Stimulated activated CD8-positive, alpha-beta memory T cell treated with anti-CD3 and anti-CD28 coated beads, Interleukin-4, amount 100 ng/mL, for 48 hours (primary cell): ENCODE results near the gene HPS4.

Experiments
- DNase-seq: peaks from one replicate; pipeline ENCODE4 v3.0.0-alpha.2; 2020

Gene HPS4

GRCh38 chr22:26494506-26494905 is 10.9 kb upstream of the HPS4 start:
- DNase-seq: no peak

DNA sequence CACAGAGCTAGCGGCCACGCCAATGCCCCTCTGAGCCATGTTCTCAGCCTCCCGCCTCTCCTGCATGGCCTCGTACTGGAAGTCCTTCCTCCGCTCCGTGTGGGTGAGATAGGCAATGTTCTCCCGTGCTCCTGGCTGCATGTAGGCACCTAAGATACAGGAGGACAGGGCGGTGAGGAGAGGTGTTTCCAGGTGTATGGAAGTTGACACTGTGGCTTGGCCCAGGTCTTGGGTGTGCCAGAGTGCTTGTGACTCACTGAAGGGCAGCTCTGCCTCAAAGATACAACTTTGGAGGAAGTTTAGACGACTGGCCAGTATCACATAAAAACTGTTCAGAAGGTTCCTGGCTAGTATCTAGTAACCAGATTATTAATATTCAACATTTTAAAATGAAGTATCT is 8.6 kb upstream of the HPS4 start:
- no peak for DNase-seq

DNA sequence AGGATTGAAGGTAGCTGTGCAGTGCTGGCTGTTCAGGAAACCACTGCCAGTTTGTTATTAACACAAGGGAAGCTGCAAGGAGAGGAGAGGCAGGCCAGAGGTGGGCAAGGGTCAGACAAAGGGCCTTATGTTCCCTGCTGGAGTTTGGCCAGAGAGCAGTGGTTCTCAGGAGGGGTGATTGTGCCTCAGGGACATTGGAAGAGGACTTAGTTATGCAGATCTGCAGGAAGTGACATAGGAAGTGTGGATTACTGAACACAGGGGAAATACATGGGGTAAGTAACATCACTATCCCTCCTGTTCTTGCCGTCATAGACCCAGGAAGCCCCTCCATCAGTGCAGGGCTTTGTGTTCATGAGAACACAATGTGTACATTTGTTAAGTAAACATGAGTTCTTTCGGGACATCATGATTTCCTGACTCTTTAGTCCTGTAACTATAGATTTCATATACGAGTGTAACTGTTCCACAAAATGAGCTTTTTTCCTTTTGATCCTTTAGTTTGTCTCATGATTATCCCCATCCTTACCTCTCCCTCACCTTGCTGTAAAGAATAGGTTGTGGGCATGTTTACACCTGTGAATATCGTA is 6.0 kb upstream of the HPS4 start:
- no peak for DNase-seq

- DNase-seq: no peak
Measured at GRCh38 chr22:26487996-26488395, 4.4 kb upstream of the HPS4 start.

DNA sequence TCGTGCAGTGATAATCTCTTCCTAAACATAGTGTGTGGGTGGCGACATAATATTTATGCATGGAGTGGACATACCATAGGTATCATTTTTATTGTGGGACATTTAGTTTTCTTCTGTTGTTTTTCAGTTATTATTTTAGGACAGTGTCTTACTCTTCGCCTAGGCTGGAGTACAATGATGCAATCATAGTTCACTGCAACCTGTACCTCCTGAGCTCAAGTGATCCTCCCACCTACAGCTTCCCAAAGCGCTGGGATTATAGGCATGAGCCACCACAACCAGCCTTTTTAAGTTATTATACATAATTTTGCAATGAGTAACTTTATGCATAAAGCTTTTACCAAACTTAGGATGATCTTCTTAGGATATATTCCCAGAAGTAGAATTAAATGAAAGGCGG is 2.8 kb upstream of the HPS4 start:
- no peak for DNase-seq

DNA sequence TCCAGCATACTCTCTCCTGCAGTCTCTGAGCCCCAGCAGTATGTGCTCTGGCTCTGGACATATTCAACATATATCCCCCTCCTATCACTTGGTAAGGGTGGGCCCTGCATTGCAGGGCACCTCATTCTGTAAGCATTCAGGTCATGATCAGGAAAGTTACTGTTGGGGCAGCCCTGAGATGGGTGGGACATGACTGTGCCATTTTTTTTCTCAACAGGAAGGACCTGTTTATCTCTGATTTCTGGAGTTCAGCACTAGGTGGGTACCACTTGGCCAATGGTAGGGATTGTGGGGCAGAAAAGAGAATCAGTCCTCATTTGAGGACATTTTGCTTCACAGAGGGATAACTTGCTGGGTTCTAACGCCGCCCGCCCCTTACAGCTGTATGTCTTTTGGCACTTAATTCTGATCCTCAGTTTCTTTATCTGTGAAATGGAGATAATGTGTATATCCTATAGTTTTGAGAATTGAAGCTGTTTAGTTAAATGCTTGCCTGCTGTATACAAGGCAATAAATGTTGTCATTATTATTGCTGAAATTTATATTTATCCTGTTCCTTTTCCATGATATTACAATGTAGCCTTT is 2.3 kb upstream of the HPS4 start:
- no peak for DNase-seq

DNA sequence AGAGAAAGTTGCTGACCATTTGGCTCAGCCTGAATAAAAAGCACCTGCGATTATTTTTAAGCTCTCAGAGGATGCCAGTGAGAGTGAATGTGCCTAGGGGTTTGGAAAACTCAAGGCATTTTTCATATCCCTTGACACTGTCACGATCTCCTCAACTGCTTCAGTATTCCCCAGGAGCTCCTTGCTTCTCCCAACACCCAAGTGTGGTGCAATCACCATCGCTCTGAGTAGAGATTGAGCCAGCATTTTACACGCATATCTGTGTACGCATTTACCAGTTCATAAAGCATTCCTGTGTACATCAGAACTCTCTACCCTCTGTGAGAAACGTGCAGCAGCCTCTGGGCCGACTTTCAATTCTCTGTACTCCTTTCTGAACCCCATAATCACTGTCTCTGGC is 1.4 kb upstream of the HPS4 start:
- DNase-seq: no peak

- DNase-seq: no peak
Measured at GRCh38 chr22:26484360-26484706, 750 bp upstream of the HPS4 start.

DNA sequence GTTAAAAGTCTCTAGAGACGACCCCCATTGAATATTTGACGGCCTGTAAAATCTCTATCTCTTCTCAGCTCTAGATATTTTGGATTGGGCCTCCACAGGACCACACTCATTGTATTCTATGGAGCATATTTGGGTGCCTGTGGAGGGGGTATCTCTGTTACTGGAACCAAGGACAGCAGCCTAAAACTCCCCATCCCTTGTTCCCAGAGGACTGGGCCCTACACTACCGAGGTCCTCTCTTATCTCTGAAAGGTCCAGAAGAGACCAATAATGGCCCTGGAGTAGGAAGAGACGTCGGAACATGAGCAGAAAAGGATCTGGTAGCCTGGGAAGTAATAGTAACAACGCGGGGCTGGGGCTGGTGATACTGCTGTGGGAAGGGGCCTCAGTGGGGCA is 542 bp downstream of the HPS4 start:
- no peak for DNase-seq

DNA sequence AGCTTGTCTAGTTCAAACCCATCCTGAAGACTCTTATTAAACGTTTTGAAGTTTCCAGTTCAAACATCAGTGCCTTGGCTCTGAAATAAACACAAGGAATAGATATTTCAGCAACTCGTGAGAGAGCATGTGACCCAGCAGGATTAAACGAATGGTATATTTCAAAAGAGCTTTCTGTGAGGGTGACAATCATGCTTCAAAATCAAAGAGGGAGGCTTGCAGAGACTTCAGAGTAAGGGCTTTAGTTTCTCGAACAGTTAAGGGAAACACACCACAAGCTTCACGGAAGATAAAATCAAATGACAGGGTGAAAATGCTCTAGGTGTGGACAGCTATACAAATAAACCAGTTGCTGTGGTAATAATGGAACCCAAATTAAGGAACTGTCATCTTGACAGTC is 1.4 kb downstream of the HPS4 start:
- no peak for DNase-seq

DNA sequence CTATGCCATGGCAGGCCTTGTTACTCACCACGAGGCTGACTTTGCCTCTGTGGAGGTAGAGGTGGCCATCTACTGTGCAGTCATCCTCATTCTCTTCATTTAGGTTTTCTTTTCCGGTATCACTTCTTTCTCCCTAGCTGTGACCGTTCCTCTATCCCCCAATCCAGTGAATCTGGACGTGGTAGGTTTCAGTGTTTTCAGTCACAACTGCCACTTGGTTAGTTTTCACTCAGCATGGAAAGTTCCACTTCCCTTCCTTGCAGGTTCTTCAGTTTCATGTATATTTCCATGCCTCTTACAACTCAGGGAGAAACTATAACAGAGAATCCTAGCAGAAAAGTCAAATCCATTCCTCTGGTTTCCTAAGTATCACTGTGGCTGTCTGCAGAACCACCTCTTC is 1.9 kb downstream of the HPS4 start:
- DNase-seq: no peak

DNA sequence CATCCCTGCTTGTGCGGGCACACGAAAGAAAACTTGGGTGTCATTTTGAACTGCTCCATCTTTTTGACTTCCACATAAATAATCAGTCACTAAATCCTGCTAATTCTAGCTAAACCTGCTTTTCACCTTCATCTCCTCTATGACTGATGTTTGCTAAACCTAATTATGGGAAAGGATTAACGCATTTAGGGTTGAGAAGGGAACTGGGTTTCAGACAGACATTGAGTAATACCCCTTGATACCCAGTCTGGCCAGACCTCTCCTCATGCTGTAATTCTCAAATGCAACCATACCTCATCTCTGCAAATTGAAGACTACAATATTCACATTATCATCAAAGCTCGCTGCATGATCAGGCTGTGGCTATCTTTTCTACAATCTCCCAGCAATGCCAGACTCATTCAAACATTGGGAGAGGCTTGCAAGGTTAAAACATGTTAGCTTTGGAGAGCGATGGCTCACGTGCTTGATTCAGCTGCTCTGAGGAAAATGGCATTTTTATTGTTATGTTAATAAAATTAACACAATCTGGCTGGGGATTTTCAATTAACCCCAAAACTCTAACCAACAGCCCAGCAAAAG is 2.4 kb downstream of the HPS4 start:
- DNase-seq: no peak

- DNase-seq: no peak
Measured at GRCh38 chr22:26480611-26480932, 3.0 kb downstream of the HPS4 start.

GRCh38 chr22:26479792-26480610 is 3.6 kb downstream of the HPS4 start:
- no peak for DNase-seq

DNA sequence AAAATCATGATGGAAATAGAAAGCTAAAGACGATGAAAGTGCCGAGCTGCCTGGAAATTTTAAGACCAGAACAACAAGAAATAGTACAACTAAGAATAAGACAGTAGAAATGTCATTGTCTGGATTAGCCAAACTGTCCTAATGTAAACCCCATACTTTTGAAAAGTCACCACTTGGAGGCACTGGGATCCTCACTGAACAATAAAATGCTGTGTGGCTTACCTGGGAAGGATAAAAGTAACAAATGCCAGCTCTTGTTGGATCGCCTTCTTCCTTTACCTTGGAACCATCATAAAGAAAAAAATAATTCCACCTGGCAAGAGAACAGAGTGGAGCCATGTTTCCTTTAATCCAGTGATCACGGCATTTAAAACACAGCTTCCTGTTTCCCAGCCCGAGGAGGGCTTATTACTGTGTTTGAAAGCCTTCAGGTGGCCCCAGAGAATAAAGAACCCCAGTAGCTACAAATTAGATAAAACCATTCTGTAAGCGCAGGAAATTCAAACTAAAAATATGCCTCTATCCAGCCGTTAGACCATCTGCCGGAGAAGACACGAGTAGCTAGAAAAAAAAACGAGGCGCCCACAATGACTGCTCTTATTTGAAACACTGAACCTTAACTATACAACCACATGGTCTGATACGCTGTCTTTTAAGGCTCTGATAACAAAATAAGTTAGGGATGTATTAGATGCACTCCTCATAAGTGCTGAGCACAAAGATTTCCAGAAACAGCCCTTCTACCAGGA is 4.4 kb downstream of the HPS4 start:
- DNase-seq: no peak

DNA sequence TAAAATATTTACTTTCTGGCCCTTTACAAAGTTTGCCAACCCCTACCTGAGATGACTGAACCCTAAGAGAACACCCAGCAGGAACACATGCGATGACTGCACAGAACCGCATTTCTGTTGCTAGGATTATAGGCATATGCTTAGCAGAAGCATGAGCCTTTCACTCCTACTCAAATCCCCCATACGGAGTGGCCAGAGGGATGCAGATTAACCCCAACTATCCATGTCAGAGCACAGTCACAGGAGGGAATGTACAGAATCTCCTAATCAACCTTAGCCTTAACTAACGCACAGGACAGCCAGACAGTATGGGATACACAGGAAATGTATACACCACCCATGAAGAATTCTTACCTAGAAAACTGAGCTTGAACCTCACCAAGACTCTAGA is 6.2 kb downstream of the HPS4 start:
- DNase-seq: no peak

DNA sequence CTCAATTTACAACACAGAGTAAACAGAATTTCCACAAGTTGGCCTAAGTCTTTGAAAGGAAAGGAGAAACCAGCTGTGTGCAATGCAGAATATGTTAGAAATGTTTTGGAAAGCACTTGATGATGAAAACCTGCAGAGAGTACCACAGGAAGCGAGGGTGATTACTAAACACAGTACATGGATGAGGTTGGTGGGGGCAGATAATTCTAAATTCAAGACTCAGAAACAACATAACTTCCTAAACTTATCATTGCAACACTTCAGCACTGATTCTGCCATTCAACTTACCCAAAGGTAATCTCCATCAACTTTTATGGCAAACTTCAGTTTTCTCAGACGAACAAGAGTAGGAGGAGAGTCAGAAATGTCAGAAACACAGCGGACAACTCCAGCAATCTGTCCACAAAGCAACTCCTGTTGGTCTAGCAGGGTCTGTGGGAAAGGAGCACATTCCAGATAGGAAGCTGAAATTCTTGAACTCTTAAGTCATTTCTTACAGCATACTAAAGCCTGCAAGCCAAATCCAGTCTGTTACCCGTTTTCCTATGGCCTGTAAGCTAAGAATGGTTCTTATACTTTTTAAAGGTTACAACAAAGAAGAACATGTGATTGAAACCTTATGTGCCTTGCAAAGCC is 6.8 kb downstream of the HPS4 start:
- DNase-seq: no peak

DNA sequence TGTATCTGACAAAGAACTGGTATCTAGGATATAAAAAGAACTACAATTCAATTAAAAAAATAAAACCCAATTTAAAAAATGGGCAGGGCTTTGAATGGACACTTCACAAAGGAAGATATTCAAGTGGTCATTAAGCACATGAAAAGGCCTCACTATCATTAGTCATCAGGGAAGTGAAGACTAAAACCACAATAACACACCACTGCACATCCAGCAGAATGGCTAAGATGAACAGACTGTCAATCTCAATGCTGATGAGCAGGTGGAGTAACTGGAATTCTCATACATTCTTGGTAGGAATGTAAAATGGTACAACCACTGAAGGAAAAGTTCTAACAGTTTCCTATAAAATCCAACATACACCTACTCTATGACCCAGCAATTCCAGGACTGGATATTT is 8.9 kb downstream of the HPS4 start:
- DNase-seq: no peak

- no peak for DNase-seq
Measured at GRCh38 chr22:26471522-26471921, 12.1 kb downstream of the HPS4 start.

- DNase-seq: no peak
Measured at GRCh38 chr22:26470807-26471206, 12.8 kb downstream of the HPS4 start.

DNA sequence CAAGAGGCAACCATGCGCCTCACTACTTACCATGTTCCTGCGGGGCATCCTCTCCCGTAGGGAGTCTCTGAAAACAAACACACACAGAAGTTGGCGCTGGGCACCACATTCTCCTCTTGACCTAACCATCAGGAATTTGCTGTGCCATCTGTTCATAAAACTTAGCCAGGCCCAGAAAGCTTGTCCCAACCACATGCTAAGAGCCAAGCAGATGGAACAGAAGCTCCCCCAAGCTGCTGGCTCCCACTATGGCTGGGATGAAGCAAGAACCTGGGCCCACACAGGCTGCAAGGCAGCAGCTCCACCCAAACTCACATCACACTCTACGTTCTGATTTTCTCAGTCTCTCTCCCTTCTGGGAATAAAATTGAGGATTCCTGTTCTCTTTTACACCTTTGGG is 17.4 kb downstream of the HPS4 start:
- DNase-seq: no peak

DNA sequence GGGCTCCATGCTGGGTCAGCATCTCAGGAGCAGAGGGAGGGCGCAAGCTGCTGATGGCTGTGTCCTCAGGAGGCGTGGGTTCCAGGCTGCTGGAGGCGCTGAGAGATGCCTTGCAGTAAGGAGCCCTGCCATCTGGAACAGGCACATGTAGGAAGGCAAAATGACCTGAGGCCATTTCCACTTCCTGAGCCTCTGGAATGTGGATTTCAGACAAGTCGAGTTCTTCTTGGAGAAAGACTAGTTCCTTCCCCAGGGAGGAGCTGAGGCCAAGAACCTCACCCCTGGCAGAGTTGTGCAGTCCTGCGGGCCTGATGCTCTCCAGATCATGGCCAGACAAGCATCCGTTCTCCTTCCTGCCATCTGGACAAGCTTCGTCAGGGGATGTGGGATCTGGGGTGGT is 19.3 kb downstream of the HPS4 start:
- DNase-seq: no peak

DNA sequence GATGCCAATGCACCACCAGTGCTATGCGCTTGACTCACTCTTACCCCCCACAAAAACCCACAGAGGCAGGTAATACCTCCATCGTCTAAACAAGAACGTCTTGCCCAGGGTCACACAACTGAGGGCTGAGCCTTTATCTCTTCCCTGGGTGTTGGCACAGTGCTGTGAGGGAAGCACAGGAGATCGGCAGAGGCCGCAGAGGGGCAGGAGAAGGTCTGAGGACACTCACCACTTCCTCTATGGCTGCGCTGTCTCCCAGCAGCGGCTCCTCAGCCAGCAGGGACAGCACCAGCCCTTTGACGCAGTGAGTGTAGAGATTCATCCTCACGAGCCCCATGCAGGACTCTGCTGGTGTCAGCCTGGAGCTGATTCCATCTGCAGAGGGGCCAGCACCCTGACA is 19.9 kb downstream of the HPS4 start:
- no peak for DNase-seq
